ENCODE measurements around the gene NHS.

Gene NHS

GRCh38 chrX:17375367-17375636 is 302 bp downstream of the NHS start:
- Histone ChIP-seq H3K4me3 (ENCODE audit: low read depth, low read length) (peak overlapping the region; percentile 66), H3K27me3 (replicated peaks) (no peaks in the 10 kb centered on the region), H3K27ac (peak overlapping the region; percentile 46), H3K36me3 (replicated peaks) (no peaks in the 10 kb centered on the region)
- TF ChIP-seq, protein P1, sequence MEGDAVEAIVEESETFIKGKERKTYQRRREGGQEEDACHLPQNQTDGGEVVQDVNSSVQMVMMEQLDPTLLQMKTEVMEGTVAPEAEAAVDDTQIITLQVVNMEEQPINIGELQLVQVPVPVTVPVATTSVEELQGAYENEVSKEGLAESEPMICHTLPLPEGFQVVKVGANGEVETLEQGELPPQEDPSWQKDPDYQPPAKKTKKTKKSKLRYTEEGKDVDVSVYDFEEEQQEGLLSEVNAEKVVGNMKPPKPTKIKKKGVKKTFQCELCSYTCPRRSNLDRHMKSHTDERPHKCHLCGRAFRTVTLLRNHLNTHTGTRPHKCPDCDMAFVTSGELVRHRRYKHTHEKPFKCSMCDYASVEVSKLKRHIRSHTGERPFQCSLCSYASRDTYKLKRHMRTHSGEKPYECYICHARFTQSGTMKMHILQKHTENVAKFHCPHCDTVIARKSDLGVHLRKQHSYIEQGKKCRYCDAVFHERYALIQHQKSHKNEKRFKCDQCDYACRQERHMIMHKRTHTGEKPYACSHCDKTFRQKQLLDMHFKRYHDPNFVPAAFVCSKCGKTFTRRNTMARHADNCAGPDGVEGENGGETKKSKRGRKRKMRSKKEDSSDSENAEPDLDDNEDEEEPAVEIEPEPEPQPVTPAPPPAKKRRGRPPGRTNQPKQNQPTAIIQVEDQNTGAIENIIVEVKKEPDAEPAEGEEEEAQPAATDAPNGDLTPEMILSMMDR (IDR thresholded peaks at IDR 0.05; ENCODE audit: low read depth, low read length, missing control alignments), result no peak
- in situ Hi-C loops (cut with HindIII; ENCODE audit: low pct_ligation_motif_present, low sequenced_read_pairs), result no loop called here
- no peak for DNase-seq

- Histone ChIP-seq H3K27ac (peak overlapping the region; percentile 46), H3K36me3 (replicated peaks) (no peaks in the 10 kb centered on the region), H3K4me3 (ENCODE audit: low read depth, low read length) (peak overlapping the region; percentile 66), H3K27me3 (replicated peaks) (no peaks in the 10 kb centered on the region)
- in situ Hi-C loops (cut with HindIII; ENCODE audit: low pct_ligation_motif_present, low sequenced_read_pairs), result no loop called here
- TF ChIP-seq, protein P1 (IDR thresholded peaks at IDR 0.05; ENCODE audit: low read depth, low read length, missing control alignments), result no peak
- DNase-seq, result no peak
These were observed 834 bp downstream of the NHS start for GRCh38 chrX:17375637-17376430.

DNA sequence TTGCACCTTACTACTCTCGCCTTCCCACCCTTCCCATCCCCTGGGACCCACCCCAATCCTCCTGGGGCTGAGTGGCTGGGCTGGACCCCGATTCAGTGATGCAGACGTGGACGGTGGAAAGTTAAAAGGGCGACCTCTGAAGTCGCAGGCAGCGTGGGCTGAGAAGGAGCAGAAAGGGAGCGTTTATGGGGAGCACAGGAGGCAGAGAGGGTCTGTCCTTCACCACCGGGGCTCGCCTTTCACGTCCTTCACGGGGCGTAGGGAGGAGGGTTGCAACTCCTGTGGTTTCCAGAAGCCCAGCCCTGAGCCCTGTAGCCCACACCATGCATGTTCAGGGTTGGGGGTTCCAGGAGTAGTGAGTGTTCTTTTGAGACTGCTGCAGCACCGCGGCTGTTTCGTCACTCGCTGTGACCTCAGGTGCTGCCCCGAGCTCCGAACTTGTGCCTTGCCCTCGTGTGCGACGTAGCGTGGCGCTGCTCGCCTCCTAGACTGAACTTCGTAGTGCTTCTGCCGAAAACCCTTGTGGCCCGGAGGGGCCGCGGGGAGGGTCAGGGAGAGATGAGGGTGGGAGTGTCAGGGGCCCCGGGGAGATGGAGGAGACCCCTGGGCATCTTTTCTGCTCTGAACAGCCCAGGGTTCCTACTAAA is 1.6 kb downstream of the NHS start:
- Histone ChIP-seq H3K27ac (no peak overlapping the region), H3K4me3 (ENCODE audit: low read depth, low read length) (peak overlapping the region; percentile 66), H3K36me3 (replicated peaks) (no peaks in the 10 kb centered on the region), H3K27me3 (replicated peaks) (no peaks in the 10 kb centered on the region)
- in situ Hi-C loops (cut with HindIII; ENCODE audit: low pct_ligation_motif_present, low sequenced_read_pairs), result no loop called here
- TF ChIP-seq, protein P1 (IDR thresholded peaks at IDR 0.05; ENCODE audit: low read depth, low read length, missing control alignments), result no peak
- DNase-seq, result no peak

- H3K36me3 ChIP-seq (replicated peaks), result no peaks in the 10 kb centered on the region
- no peak overlapping the region for H3K27ac ChIP-seq
- no peaks in the 10 kb centered on the region for H3K27me3 ChIP-seq (replicated peaks)
- in situ Hi-C loops (cut with HindIII; ENCODE audit: low pct_ligation_motif_present, low sequenced_read_pairs), result no loop called here
- peak overlapping the region; percentile 66 for H3K4me3 ChIP-seq (ENCODE audit: low read depth, low read length)
- TF ChIP-seq, protein P1 (IDR thresholded peaks at IDR 0.05; ENCODE audit: low read depth, low read length, missing control alignments), result no peak
- DNase-seq, result no peak
These were observed 2.2 kb downstream of the NHS start for GRCh38 chrX:17377091-17377717.

DNA sequence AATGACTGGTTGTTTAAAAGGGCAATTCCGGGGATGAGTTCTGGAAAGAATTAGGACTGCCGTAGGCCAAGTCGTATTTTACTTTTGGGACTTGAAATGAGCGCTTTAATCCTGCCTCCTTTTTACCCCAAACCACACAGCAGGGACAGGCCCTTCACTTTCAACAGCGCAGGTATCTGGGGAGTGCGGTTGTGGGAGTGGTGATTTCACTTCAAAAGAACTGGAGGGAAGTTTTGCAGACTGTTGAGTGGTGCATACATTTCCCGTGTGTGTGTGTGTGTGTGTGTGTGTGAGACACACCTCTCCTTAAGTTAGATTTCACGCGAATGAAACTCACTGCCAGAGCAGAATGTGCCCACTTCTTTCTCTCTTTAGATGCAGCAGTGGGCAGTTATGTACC is 2.8 kb downstream of the NHS start:
- DNase-seq, result no peak
- H3K27me3 ChIP-seq (replicated peaks), result no peaks in the 10 kb centered on the region
- no peak overlapping the region for H3K27ac ChIP-seq
- TF ChIP-seq, protein P1 (IDR thresholded peaks at IDR 0.05; ENCODE audit: low read depth, low read length, missing control alignments), result no peak
- H3K4me3 ChIP-seq (ENCODE audit: low read depth, low read length), result peak overlapping the region; percentile 66
- in situ Hi-C loops (cut with HindIII; ENCODE audit: low pct_ligation_motif_present, low sequenced_read_pairs), result no loop called here
- no peaks in the 10 kb centered on the region for H3K36me3 ChIP-seq (replicated peaks)

Data from brain microvascular endothelial cell (primary cell).